Astrocyte of the spinal cord (primary cell): ENCODE data around the gene GALNT12.

Source experiments
- DNase-seq: peaks from one replicate; pipeline ENCODE4 v3.0.0; 2011; ENCODE audit warnings: low read depth, low spot score
- H3K4me3 ChIP-seq: 2 replicates; pipeline ENCODE4 v1.5.1; 2011; ENCODE audit warnings: low read depth, mild to moderate bottlenecking, low read length, moderate library complexity
- in situ Hi-C: cut with HindIII; loops from 2 replicates; pipeline ENCODE4 v1.10.0; 2017; ENCODE audit warnings: low sequenced_read_pairs
- TF ChIP-seq, protein P1 (sequence below): IDR thresholded peaks from 2 replicates; pipeline ENCODE4 v1.5.1; 2012; ENCODE audit warnings: low read depth, mild to moderate bottlenecking, low read length, inconsistent platforms

Gene GALNT12

DNA sequence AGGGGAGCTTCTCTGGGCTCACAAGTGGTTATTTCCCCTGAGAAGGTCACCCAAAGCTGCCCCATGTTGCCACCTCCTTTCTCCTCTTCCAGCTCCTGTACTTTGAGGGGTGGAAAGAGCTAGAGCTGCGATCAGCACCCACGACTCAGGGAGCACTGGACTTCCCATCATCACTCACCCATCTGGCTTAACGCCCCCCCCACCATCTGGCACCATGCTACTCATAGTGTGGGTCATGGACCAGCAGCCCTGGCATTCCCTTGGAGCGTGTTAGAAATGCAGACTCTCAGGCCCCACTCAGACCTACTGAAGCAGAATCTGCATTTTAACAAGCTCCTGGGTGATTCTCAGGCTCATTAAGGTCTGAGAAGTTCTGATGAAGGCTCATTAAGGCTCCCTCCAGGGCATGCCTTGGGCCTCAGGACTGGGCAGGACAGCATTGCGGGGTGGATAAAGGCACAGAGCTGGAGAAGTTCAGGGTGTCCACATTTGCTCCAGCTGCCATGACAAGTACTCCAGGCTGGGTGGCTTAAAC, 67.3 kb downstream of the GALNT12 start:
- in situ Hi-C loops = no loop called here
- TF ChIP-seq, protein P1, sequence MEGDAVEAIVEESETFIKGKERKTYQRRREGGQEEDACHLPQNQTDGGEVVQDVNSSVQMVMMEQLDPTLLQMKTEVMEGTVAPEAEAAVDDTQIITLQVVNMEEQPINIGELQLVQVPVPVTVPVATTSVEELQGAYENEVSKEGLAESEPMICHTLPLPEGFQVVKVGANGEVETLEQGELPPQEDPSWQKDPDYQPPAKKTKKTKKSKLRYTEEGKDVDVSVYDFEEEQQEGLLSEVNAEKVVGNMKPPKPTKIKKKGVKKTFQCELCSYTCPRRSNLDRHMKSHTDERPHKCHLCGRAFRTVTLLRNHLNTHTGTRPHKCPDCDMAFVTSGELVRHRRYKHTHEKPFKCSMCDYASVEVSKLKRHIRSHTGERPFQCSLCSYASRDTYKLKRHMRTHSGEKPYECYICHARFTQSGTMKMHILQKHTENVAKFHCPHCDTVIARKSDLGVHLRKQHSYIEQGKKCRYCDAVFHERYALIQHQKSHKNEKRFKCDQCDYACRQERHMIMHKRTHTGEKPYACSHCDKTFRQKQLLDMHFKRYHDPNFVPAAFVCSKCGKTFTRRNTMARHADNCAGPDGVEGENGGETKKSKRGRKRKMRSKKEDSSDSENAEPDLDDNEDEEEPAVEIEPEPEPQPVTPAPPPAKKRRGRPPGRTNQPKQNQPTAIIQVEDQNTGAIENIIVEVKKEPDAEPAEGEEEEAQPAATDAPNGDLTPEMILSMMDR = no peak
- no peak overlapping the region for H3K4me3 ChIP-seq
- DNase-seq = no peak

DNA sequence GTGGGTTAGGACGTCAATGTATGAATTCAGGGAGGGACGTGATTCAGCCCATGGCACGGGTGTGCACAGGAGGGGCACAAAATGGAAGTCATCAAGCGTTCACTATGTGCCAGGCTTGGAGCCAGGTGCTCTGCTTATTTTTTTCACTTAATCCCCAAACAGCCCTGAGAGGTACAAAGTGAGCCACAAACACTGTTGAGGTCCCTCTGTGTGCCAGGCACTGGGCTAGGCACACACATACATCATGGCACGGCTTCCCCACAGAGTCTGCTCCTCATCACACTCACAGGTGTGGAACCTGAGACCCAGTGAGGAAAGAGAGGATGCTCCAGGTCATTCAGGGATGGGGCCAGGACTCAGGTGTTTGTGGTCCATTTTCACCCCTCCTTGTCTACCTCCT, 68.1 kb downstream of the GALNT12 start:
- DNase-seq = no peak
- in situ Hi-C loops = no loop called here
- H3K4me3 ChIP-seq = no peak overlapping the region
- TF ChIP-seq, protein P1 = no peak

GRCh38 chr9:98877311-98877710, 69.8 kb downstream of the GALNT12 start:
- in situ Hi-C loops = no loop called here
- TF ChIP-seq, protein P1 = no peak

DNA sequence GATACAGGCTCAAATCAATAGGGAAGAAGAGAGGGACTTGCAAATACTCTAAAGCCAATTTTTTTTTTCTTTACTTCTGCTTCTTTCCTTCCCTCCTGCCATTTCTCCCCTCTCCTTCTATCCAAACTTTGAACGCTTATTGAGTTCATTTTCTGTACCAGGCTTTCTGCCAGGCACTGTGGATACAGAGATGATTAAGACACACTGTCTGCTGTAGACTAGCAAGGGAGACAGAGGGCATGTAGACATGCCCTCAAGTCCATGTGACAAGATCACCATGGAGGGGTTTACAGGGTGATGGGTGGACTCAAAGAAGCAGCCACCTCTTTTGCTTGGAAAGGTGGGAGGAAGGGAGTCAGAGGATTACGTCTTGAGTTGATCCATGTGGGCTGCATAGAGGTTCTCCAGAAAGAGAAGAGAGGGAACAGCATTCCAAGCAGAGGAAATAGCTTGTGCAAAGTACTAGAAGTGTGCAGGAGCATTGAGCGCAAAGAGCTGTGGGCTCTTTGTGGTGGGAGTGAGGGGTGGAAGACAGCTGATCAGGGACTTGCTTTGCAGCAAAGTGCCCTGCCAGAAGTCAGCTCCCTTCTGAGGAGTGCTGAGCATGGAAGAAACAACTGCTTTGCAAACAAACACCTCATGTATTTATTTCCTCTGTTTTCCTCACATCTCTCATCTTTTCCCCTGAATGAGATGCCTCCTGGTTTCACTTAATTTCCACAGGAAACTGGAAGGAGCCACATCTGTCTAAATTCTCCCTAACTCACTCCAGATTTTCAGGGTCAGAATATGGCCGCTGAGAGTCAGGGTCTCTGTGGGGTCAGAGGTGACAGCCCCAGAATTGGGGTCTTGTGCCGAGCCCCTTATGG, 71.9 kb downstream of the GALNT12 start:
- in situ Hi-C loops = no loop called here
- TF ChIP-seq, protein P1 = no peak
- DNase-seq = no peak
- H3K4me3 ChIP-seq = no peak overlapping the region

More at GRCh38 chr9:98877311-98877710, 69.8 kb downstream of the GALNT12 start:
- no peak overlapping the region for H3K4me3 ChIP-seq
- DNase-seq = no peak

GRCh38 chr9:98879963-98880310, 72.5 kb downstream of the GALNT12 start:
- in situ Hi-C loops = no loop called here
- TF ChIP-seq, protein P1 = no peak
- H3K4me3 ChIP-seq = no peak overlapping the region
- DNase-seq = no peak

DNA sequence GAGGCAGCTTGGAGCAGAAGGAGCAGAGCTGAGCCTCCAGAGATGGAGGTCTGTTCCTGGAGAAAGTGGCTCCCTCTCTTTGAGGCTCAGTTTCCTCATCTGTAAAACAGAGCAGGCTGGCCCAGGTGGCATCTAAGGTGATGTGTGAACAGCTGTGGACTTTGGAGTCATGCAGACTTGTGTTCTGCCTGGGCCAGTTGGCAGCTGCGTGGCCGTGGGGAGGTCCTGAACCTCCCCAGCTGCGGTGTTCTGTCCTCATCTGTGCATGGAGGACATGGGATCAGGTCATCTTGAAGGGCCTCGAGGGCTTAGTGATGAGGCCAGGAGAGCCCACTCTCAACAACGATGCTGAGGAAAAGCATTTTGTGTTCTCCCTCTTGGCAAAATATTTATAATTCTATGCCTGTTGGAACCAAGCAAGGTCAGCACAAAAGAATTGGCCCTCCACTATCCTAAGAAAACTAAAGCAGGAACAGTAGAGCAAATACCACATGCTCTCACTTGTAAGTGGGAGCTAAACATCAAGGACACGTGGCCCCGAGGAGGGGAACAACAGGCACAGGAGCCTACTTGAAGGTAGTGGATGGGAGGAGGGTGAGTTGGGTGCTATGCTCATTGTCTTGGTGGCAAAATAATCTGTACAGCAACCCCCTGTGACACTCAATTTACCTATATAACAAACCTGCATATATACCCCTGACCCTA, 73.0 kb downstream of the GALNT12 start:
- in situ Hi-C loops = no loop called here
- TF ChIP-seq, protein P1 = no peak
- DNase-seq = no peak
- no peak overlapping the region for H3K4me3 ChIP-seq
